Epithelial cell of prostate (primary cell): ENCODE measurements around the gene SDCBP2.

Experiments used
- DNase-seq: peaks from one replicate; pipeline ENCODE4 v3.0.0-alpha.2; 2011; ENCODE audit warnings: low read depth, low spot score
- H3K27ac ChIP-seq: fragments of 450-650 bp; 2 replicates; pipeline ENCODE4 v1.5.1; 2017; ENCODE audit warnings: mild to moderate bottlenecking

The SDCBP2 gene

DNA sequence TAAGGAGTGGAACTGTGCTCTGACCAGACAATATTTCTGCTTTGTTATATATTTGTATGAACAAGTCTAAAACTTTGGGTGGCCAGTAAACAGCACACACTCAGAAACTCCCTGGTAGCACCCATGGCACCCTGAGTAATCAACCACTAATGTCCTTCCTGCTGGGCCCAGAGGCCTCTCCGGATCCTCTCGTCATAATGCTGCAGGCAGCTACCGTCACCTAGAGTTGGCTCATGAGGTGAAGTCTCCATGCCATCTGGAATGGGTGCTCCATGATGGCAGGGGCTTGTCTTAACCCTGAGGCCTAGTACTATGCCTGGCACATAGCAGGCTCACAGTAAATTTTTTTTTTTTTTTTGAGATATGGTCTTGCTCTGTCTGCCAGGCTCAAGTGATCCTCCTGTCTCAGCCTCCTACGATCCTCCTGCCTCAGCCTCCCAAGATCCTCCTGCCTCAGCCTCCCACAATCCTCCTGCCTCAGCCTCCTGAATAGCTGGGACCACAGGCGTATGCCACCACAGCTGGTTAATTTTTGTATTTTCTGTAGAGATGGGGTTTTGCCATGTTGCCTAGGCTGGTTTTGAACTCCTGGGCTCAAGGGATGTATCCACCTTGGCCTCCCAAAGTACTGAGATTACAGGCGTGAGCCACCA lies 3.0 kb upstream of the SDCBP2 start:
- DNase-seq, result no peak
- peak overlapping the region; percentile 97 for H3K27ac ChIP-seq

DNA sequence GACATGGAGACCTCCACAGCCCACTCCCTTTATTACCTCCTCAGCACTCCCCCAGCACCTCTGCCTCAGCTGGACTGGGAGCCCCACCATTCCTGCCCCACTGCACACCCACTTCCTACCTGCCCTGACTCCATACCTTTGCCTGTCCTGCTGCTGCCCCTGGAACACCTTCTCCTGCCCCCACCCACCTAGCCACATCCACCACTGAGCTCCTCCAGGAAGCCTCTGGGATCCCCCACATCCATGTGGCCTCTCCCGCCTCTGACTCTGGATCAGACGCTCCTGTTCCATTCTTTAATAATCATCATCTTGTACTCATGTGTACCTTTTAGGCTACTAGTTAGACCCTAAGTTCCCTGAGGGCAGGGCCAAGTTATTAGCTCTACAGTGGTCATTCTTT lies 2.2 kb upstream of the SDCBP2 start:
- H3K27ac ChIP-seq, result peak overlapping the region; percentile 97
- DNase-seq, result no peak

DNA sequence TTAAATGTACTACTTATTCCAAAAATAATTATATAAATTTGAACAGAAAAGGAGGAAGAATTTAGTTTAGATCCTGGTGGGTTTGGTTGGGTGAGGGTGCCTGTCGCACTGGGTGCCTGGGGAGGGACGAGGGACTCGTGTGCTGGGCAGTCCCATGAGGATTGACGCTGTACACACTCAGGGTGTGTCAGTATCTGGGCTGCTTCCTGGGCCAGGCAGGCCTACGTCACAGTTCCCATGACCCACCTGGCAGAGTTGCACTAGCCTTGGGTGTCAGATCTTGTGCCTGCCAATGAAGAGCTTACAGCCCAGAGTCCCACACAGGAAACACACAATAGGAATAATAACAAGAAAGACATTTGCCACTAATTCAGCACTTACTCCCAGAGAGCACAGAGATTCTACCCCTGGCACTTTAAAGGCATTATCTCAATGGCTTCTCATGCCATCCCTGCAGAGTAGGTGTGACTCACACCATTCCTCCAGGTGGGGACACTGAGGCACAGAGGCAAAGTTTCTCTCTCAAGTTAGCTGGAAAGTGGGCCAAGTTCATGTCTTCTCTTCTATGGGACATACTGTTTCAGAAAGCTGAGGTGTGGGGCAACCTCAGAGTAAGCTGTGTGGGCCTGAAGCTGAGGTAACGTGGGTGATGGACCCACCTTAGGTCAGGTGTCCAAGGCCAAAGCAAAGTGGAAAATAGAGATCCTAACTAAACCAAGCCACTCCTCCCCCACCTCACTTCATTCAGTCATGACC lies 1.3 kb upstream of the SDCBP2 start:
- peak; percentile 87 for DNase-seq
- peak overlapping the region; percentile 97 for H3K27ac ChIP-seq

DNA sequence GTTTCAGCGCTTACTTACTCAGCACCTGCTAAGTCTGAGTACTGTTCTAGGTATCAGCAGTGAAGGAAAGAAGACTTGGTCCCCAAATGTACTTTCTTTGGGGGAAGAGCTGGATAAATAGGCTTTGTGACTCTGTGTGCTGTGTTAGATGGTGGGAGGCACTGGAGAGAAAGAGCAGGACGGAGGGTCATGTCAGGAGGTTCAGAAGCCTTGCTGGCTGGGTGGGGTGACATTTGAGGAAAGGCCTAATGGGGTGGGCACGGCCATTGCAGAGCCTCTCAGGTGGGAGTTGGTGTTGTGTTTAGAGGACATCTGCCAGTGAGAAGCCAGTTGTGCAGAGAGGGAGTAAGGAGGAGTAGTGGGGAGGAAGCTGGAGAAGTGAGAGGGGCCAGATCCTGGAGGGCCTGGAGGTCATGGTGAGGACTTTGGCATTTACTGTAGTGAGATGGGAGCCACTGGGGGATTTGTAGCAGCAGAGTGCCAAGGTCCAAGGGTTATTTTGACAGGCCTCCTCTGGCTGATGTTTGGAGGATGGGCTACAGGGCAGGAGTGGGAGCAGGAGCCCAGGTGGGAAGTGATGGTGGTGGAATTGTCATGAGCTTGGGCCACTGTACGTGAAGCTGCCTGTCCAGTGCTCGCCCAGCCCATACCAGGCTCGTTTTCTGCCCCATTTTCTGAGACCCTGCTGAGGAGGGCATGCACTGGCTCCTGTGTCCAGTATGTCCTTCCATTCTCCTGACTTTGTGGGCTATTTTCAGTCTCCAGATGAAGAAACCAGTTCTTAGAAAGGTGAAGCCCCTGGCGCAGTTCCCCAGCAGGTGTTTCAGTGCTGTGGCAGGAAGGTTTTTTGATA lies 886 bp downstream of the SDCBP2 start:
- peak overlapping the region; percentile 97 for H3K27ac ChIP-seq
- DNase-seq, result no peak

DNA sequence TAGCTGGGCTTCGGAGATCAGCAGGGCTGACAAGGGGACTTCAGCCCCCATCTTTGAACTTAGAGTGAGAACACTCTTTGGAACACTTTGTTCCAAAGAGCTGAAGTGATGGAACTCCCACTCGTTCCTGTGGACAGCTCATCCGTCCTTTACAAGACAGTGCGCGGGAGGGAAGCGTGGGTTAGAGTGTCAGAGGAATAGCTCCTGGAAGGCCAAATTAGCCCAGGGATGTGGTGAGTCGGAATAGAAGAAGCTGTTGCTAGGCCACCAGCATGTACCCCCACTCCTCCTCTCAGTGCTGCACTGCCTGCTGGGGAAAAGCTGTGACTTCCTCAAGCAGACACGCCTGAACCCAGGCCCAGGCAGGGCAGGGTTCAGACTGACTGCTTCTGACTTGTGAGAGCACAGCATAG lies 1.7 kb downstream of the SDCBP2 start:
- DNase-seq, result no peak
- H3K27ac ChIP-seq, result peak overlapping the region; percentile 97

DNA sequence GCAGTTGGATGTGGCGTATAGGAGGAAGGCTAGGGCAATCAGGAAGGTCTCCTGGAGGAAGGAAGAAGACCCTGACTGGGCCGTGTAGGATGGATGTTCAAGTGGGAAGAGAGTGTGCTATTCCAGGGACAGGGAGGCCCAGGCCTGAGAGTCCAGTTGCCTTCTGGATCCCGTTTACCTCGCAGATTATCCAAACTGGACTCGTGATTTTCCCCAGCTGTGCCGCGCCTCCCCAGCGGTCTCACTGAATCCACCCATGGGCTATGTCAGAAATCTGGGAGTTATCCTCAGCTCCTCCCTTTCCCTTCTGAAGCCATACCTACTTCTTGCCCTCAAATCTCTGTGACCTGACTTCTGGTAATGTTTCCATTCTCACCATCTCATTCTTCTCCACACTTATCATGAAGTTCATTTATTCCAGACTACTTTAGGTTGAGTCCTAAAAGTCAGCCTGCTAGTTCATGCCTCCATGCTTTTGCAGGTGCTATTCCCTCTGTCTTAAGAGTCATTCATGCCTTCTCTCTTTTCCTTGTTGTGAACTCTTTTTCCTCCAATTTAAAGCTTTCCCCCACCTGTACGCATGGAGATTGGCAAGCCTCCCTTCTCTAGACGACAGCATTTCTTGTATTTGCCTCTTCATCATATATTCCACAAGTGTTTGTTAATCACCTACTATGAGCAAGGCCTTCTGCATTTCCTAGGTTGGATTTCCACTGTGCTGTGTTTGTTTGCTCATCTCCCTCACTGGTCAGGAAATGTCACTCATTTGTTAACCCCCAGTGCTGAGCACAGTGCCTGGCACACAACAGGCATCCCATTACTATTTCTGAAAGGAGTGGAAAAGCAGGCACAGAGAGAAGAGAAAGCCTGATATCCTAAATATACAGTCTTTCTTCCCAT lies 2.7 kb downstream of the SDCBP2 start:
- no peak for DNase-seq
- peak overlapping the region; percentile 97 for H3K27ac ChIP-seq

DNA sequence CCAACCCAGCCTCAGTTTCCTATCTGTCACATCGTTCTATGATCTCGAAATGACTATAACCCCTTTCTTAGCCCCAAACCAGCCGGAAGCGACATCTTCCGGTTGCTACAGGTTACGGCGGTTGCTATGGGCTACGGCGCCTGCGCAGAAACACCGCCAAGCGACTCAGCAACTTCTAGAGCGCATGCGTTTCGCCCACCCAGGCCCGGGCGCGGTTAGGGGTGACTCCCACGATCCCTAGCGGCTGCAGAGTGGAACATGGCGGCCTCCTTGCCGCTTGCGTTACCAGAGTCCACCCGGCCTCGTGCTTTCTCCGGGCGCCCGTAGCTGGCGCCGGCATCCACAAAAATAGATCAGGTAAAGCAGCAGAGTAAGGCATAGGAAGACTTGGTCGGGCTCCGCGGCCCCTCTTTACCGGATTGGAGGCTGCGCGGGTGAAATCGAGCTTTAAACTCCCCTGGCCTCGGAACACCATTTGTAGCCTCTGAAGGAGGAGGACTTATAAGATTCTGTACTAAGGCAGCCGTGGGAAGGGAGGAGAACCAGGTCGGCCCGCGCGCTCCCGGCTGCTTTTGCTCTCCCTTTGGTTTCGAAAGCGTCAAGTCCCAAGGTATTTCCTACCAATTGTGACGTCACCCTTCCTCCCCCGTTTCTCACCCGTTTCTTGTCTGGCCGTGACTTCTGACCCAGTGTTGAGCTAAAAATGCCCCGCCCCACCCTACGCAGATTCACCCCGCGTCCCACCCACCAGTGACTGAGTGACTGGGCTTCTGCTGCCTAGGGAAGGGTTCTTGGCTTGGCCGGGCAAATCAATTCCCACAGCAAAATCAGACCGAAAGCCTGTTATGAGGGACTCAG lies 3.5 kb downstream of the SDCBP2 start:
- peak; percentile 74 for DNase-seq
- peak overlapping the region; percentile 97 for H3K27ac ChIP-seq

DNA sequence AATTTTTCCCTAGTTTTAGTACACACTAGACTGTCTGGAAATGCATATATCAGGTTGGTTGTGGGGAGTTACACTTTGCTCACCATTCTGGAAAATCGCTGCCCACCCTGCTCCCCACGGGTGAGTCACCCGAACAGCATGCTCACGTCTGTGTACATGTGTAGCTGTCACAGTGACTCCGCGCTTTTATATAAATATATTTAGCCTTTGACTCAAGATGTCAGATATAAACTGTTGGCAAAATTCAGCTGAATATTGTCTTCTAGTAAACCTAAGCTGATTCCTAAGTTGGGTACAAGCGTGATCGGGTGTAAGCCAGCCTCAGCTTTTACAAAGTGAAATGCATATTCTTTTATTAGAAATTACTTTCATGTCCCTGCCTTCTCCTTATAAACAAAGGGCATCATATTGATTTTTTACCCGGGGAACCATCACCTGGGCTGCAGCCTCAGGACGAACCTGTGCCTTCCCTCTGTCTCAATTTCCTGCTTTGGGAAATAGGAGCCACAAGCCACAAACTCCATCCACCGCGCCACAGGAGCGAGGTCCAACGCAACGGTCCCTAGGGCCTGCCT lies 4.3 kb downstream of the SDCBP2 start:
- H3K27ac ChIP-seq, result peak overlapping the region; percentile 97
- no peak for DNase-seq

DNA sequence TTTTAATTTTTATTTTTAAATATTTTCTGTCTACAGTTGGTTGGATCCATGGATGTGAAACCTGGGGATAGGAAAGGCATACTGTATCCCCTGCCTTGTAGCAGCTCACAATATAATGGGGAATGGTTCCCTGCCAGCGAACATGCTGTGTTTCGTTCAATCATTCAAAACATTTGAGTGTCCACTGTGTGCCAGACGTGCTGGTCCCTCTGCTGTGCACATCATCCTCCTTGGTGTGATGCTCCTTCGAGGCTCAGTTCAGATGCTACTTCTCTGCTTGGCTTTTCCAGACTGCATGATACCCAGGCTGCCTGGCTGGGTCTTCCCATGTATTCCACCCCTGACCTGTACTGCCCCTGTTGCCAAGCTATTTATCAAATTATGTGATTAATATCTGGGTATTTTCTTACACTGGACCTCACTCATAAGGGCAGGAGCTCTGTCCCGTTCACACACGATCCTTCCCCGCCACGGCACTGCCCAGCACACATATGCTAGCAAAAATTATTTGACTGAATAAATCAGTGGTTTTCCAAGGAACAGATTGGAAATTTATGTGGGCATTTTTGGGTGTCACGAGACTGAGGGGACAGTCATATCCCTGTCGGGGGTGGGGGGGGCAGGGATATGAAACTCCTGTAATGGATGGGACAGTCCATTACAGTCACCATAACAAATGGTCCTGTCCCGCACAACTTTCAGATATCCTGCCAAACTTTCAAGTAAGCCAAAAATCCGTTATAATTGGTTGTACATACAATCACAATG lies 4.9 kb downstream of the SDCBP2 start:
- H3K27ac ChIP-seq, result peak overlapping the region; percentile 97
- DNase-seq, result no peak

DNA sequence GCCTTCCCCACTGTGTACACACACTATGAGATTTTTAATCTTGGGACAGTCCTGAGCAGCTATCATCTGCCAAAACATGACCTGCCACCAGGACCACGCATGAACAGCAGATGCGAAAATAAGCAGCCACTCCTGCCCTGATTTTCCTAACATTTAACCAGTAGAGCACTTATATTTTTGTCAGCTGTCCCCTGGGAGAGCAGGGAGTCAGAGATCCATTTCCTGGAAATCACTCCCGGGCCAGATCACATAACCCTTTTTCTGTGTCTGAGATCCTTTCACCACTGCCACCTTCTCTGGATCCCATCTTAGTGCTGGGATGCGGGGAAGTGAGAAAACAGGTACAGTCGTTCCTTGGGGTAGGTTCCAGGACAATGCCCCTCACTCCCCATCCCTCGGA lies 5.7 kb downstream of the SDCBP2 start:
- DNase-seq, result no peak
- H3K27ac ChIP-seq, result peak overlapping the region; percentile 97

DNA sequence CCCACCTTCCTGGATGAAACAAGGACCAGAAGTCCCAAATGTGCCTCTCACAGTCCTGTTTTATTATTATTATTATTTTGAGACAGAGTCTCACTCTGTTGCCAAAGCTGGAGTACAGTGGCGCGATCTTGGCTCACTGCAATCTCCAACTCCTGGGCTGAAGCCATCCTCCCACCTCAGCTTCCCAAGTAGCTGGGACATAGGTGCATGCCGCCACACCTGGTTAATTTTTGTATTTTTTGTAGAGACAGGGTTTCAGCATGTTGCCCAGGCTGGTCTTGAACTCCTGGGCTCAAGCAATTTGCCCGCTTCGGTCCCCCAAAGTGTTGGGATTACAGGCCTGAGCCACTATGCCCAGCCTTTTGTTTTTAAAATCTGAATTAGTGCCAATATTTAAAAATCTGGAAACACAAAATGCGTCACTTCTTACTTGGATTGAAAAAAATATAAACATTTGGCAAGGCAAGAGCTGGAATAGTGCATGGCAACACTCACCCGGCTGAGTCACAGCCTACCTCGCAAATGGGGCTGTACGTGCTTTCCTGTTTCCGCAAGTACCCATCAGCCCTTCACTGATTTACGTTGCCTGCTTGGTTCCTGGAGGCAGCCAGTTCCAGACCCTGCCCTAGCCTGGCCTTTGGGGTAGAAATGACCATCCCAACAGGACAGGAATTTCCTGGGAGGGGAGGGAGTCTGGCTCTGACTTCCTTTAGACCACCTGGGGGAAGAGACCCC lies 6.3 kb downstream of the SDCBP2 start:
- H3K27ac ChIP-seq, result peak overlapping the region; percentile 97
- peak; percentile 68 for DNase-seq

DNA sequence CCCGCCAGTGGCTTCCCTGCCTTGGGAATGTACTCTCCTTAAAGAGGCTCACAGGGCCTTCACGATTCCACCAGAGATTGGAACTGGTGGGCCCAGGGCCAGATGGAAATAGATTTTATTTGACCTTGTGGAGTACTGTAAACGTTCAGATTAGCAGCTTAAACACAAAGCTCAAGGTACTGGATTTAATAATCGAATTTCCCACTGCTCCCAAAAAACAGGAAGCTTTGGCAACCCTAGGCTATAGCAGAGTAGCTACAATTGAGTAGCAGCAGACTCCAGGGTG lies 7.3 kb downstream of the SDCBP2 start:
- DNase-seq, result no peak
- no peak overlapping the region for H3K27ac ChIP-seq

DNA sequence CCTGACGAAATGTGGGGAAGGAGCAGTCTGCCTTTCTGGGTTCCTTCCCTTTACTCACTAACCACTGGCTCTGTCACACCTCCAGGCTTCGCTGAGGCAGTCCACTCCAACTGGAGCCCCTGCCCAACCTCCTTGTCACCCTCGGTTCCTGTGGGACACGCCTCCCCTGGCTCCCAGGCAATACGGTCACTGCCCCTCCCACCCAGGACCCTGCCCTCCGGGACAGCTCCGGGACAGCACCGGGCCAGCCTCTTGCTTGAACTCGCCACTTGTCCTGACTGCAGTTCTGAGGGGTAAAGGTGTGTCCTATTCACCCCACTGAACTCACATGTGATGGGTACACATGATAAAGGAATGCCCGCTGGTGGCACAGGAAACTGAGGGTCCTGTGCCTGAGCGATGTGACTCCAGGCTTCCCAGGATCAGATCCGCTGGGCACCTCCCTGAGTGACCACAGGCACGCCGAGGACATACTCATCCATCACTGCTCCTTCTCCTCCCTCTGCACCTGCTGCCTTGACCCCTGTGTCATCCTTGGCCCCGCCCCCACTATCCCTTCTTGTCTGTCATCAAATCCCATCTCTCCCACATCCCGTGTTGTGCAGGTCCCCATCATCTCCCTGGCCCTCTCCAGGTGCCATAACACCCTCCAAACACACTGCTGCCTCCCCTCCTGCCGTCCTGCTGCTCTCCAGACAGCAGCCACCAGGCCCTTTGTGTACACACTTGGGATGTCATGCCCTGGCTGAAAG lies 7.9 kb downstream of the SDCBP2 start:
- no peak overlapping the region for H3K27ac ChIP-seq
- no peak for DNase-seq

DNA sequence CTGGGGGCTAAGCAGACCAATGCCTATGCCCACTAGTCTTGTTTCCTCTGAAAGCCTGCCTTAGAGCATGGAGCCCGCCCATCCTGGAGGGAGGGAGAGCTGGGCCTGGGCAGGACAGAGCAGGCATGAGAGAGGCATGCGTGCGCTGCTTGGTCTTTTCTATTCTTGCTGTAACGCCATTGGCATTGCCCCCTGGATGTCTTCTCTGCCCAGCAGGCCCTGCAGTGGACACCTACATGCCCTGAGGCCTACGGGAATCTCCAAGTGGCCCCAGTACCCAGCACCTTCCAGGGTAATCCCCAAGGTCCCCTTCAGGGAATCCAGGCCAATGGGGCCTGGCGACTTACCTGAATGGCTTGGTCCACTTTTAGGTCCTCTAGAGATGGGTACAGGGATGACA lies 8.9 kb downstream of the SDCBP2 start:
- H3K27ac ChIP-seq, result no peak overlapping the region
- DNase-seq, result no peak

DNA sequence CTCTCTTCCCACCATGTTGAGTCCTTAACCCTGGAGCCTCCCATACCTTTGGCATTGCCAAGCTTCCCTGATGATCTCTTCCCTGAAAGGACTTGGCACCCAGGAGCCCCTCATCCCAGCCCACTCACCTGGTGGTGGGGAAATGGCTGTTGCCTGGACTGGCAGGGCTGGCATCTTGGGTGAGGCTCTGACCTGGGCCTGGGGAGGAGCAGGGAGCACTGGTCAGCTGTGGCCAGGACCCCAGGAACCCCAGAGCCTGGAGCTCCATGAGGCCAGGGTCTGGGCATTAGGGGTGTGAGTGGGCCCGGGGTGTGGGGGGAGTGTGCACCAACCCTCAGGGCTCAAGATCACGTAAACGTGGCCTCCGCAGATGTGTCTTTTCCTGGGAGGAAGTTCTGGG lies 9.5 kb downstream of the SDCBP2 start:
- no peak for DNase-seq
- no peak overlapping the region for H3K27ac ChIP-seq

DNA sequence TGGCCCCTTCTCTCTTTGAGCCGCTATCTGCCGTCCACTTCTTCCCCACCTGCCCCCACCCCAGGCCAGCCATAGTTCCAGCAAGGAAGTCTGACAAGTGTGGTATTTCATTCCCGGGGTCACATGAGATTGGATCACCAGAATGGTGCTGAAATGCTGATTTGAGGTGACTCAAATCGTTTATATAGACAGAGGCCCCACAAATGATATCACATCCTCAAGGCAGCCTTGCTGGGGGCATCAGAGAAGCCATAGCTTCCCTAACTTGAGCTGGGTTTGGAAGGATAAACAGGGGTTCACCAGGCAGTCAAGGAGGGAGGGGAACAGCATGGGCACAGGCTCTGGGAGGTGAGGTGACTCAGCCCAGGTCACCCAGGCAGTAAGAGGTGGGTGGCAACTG lies 9.9 kb downstream of the SDCBP2 start:
- no peak for DNase-seq

More for the DNA sequence above, 9.9 kb downstream of the SDCBP2 start:
- no peak overlapping the region for H3K27ac ChIP-seq
